T-cell (primary cell): ENCODE measurements around the gene AHNAK. TPM values are rescaled to one million over a fixed set of nuclear protein-coding genes. Genes with fewer than 3 reads are reported as not detected.
"Not testable (repeated sequence)": the region's sequence is repeated elsewhere in the genome, so short reads cannot be mapped to it uniquely, and the experiment has no call there.

ENCODE experiments used
- ATAC-seq, 4 experiments: fragments of 200-7000 bp in 3 of 4; fragments of 150-1000 bp in 1 of 4; cut with Tn5 transposase; replicated peaks in 1 of 4; 1 replicate in 3 of 4; 2 replicates in 1 of 4; pipeline ENCODE4 v1.10.0; 2021; ENCODE audit warnings: moderate library complexity in 3 of 4, mild to moderate bottlenecking in 2 of 4, moderate number of reproducible peaks in 1 of 4
- CTCF ChIA-PET, 2 donors: fragments of 300-600 bp; sonication (Branson Sonifier 250); formaldehyde crosslinking; loops; one replicate each; lab custom pipeline; 2022; ENCODE audit warnings: antibody characterized with exemption in 2 of 2; lab: Charles Lee
- POLR2A ChIA-PET, 2 donors: fragments of 300-600 bp; sonication (Branson Sonifier 250); formaldehyde crosslinking; loops; one replicate each; lab custom pipeline; 2022; ENCODE audit warnings: antibody characterized with exemption in 2 of 2; lab: Charles Lee
- DNase-seq, 35 experiments: peaks; one replicate each; pipeline versions ENCODE4 v3.0.0 to v3.0.0-alpha.2; 2013 to 2023
- H3K27ac ChIP-seq: one replicate; pipeline ENCODE4 v1.5.1; 2013; ENCODE audit warnings: low read length
- H3K27me3 ChIP-seq, 2 experiments: replicated peaks in 1 of 2; 1 replicate in 1 of 2; 2 replicates in 1 of 2; pipeline versions ENCODE4 v1.6.1 to v1.7.0; 2013; ENCODE audit warnings: low read length in 1 of 2, mixed read lengths in 1 of 2; ENCODE audit not compliant: control insufficient read depth in 2 of 2, insufficient read depth in 2 of 2; ENCODE audit errors: extremely low read depth in 1 of 2
- H3K36me3 ChIP-seq, 2 donors: 1 replicate in 1 of 2; 2 replicates in 1 of 2; pipeline versions ENCODE4 v1.6.1 to v1.7.0; 2013; ENCODE audit warnings: low read length in 1 of 2; ENCODE audit not compliant: control insufficient read depth in 2 of 2, insufficient read depth in 1 of 2; ENCODE audit errors: extremely low read depth in 1 of 2
- H3K4me1 ChIP-seq, 2 experiments: 1 replicate in 1 of 2; 2 replicates in 1 of 2; pipeline versions ENCODE4 v1.6.1 to v1.7.0; 2013; ENCODE audit warnings: low read length in 2 of 2, mixed read lengths in 1 of 2; ENCODE audit not compliant: insufficient read depth in 2 of 2, control insufficient read depth in 1 of 2; ENCODE audit errors: extremely low read depth in 1 of 2
- H3K4me3 ChIP-seq, 2 donors: 1 replicate in 1 of 2; 2 replicates in 1 of 2; pipeline versions ENCODE4 v1.5.1 to v1.7.0; 2013; ENCODE audit warnings: mild to moderate bottlenecking in 2 of 2, low read length in 1 of 2, moderate library complexity in 1 of 2; ENCODE audit not compliant: control insufficient read depth in 1 of 2; ENCODE audit errors: extremely low read depth in 1 of 2
- H3K9me3 ChIP-seq: 2 replicates; pipeline ENCODE4 v1.7.0; 2013
- H3K27ac Mint-ChIP-seq, 2 donors: one replicate each; pipeline ENCODE4 v1.8.0; 2020 to 2021; ENCODE audit warnings: mild to moderate bottlenecking in 2 of 2, mixed read lengths in 2 of 2
- H3K27me3 Mint-ChIP-seq, 2 donors: one replicate each; pipeline ENCODE4 v1.8.0; 2021 to 2022; ENCODE audit warnings: mixed read lengths in 2 of 2
- H3K36me3 Mint-ChIP-seq: one replicate; pipeline ENCODE4 v1.8.0; 2021; ENCODE audit warnings: mixed read lengths
- H3K4me1 Mint-ChIP-seq, 3 donors: one replicate each; pipeline ENCODE4 v1.8.0; 2020 to 2022; ENCODE audit warnings: mixed read lengths in 3 of 3, mild to moderate bottlenecking in 1 of 3
- H3K4me3 Mint-ChIP-seq, 3 donors: one replicate each; pipeline ENCODE4 v1.8.0; 2020 to 2022; ENCODE audit warnings: mild to moderate bottlenecking in 3 of 3, mixed read lengths in 3 of 3, moderate library complexity in 3 of 3
- H3K9me3 Mint-ChIP-seq, 3 donors: one replicate each; pipeline ENCODE4 v1.8.0; 2020 to 2022; ENCODE audit warnings: mixed read lengths in 3 of 3
- WGBS: methylation state at CpG from one replicate; pipeline ENCODE4 v1.1.5; 2013; ENCODE audit warnings: missing lambda C conversion rate; ENCODE audit not compliant: insufficient coverage; 5-methylcytosine and 5-hydroxymethylcytosine counted together
- total RNA-seq, 35 experiments: library from RNA in 6 of 35; stranded (reverse) in 6 of 35; fragments of 120-200 nt in 1 of 35; gene quantifications; one replicate each; pipeline versions ENCODE4 v1.2.1 to v1.2.4 and lab custom pipeline; 2013 to 2026

AHNAK gene
- total RNA-seq, 5 donors from 2014 or later (not counting 1 experiment from before 2014, with no cell fraction given) = 267 to 636 (median 395) TPM

DNA sequence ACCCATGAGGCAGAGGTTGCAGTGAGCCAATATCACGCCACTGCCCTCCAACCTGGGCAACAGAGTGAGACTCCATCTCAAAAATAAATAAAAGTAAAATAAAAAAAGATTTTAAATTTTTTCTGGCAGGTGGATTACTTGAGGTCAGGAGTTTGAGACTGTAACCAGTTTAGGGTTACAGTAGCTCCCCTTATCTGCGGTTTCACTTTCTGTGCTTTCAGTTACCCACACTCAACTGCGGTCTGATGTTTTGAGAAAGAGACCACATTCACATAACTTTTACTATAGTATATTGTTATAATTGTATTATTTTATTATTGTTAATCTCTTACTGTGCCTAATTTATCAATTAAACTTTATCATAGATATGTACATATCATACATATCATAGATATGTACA is 160.5 kb downstream of the AHNAK start:
- H3K9me3 Mint-ChIP-seq, H3K27ac Mint-ChIP-seq, H3K27ac ChIP-seq, H3K9me3 ChIP-seq, H3K36me3 ChIP-seq, H3K27me3 Mint-ChIP-seq, H3K4me3 Mint-ChIP-seq, H3K36me3 Mint-ChIP-seq, H3K27me3 ChIP-seq, H3K4me3 ChIP-seq: not testable (repeated sequence)
- H3K4me1 ChIP-seq = peaks cover 2 to 12% of the 10 kb centered on the region in 2 experiments
- peak in 1 of 35 experiments; percentile 52 for DNase-seq
- peaks cover 7 to 12% (median 8%) of the 10 kb centered on the region in 3 donors for H3K4me1 Mint-ChIP-seq
- CTCF ChIA-PET = interaction anchor here in 1 of 2 donors (1.4 kb wide), 1 partner anchor 46 kb away, joined by 3 read pairs; no protein-coding TSS in a partner anchor
- WGBS = no CpG with 5 or more reads among the region's 3 CpGs
- peak; percentile 75 to 86 (median 78) for ATAC-seq
- POLR2A ChIA-PET = interaction anchor here in 1 of 2 donors (0.7 kb wide), 1 partner anchor 87 kb away, joined by 3 read pairs; no protein-coding TSS in a partner anchor

DNA sequence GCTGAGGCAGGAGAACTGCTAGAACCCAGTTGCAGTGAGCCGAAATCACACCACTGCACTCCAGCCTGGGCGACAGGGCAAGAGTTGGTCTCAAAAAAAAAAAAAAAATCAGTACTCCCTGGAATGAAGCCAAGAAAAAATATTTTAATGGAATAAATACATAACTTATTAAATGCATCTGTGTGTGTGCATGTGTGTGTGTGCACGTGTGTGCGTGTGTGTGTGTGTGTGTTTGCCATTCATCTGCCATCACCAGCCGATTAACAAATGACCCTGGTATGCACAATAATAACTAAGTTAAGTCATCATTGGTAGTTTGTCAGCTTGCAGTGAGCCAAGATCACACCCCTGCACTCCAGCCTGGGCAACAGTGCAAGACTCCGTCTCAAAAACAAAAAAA is 162.8 kb downstream of the AHNAK start:
- CTCF ChIA-PET = no interaction called here
- Histone ChIP-seq H3K36me3 (no peaks in the 10 kb centered on the region), H3K4me1 (peaks cover 2 to 18% of the 10 kb centered on the region in 2 experiments), H3K27me3 (no peaks in the 10 kb centered on the region), H3K27ac (no peak overlapping the region), H3K4me3 (no peak overlapping the region), H3K9me3 (no peaks in the 10 kb centered on the region)
- no peak for ATAC-seq
- H3K27me3 Mint-ChIP-seq = no peaks in the 10 kb centered on the region
- DNase-seq = no peak
- no peaks in the 10 kb centered on the region for H3K36me3 Mint-ChIP-seq
- H3K27ac Mint-ChIP-seq = no peak overlapping the region
- no peaks in the 10 kb centered on the region for H3K9me3 Mint-ChIP-seq
- H3K4me3 Mint-ChIP-seq = no peak overlapping the region
- WGBS = 100% methylated on average over 1 of the region's 6 CpGs
- POLR2A ChIA-PET = no interaction called here
- H3K4me1 Mint-ChIP-seq = peaks cover 12 to 17% (median 13%) of the 10 kb centered on the region in 3 donors

Other genes starting within 250 kb of the AHNAK start
- gene SCGB1D4, start 247.7 kb downstream of the AHNAK start, total RNA-seq = not detected
- gene ASRGL1, start 209.4 kb downstream of the AHNAK start, total RNA-seq = 1 to 10 TPM in 4 of 5 donors, under 1 TPM in 1; 0.88 to 2.6 (median 1.9) TPM
- 1 to 10 TPM in 2 of 5 donors, not detected in 3; 1.8 to 3.2 TPM for gene SCGB1A1, start 127.8 kb downstream of the AHNAK start, total RNA-seq
- gene EEF1G, start 27.1 kb upstream of the AHNAK start, total RNA-seq = 1,000 to 10,000 TPM; 1,908 to 2,187 (median 2,119) TPM
- 10 to 100 TPM; 35.2 to 56.0 (median 42.9) TPM for gene TUT1, start 44.7 kb upstream of the AHNAK start, total RNA-seq
- 100 to 1,000 TPM; 151 to 185 (median 184) TPM for gene MTA2, start 55.1 kb upstream of the AHNAK start, total RNA-seq
- 100 to 1,000 TPM; 160 to 372 (median 328) TPM for gene EML3, start 66.0 kb upstream of the AHNAK start, total RNA-seq
- gene ROM1, start 66.5 kb upstream of the AHNAK start, total RNA-seq = 1 to 10 TPM; 1.6 to 4.5 (median 3.5) TPM
- 10 to 100 TPM; 59.0 to 94.5 (median 90.5) TPM for gene B3GAT3, start 75.2 kb upstream of the AHNAK start, total RNA-seq
- 100 to 1,000 TPM; 216 to 278 (median 257) TPM for gene GANAB, start 99.8 kb upstream of the AHNAK start, total RNA-seq
- gene INTS5, start 106.5 kb upstream of the AHNAK start, total RNA-seq = 10 to 100 TPM; 14.4 to 39.0 (median 34.8) TPM
- 10 to 100 TPM; 28.3 to 62.6 (median 54.8) TPM for gene C11orf98, start 118.4 kb upstream of the AHNAK start, total RNA-seq
- gene CSKMT, start 118.5 kb upstream of the AHNAK start, total RNA-seq = 10 to 100 TPM; 14.8 to 35.6 (median 27.4) TPM
- gene UQCC3, start 124.9 kb upstream of the AHNAK start, total RNA-seq = 1 to 10 TPM; 2.7 to 9.3 (median 8.1) TPM
- 10 to 100 TPM; 15.5 to 24.7 (median 20.7) TPM for gene LBHD1, start 125.5 kb upstream of the AHNAK start, total RNA-seq
- gene UBXN1, start 132.3 kb upstream of the AHNAK start, total RNA-seq = 100 to 1,000 TPM; 180 to 199 (median 196) TPM
- under 1 TPM in 4 of 5 donors, not detected in 1; 0.14 to 0.29 (median 0.19) TPM for gene LRRN4CL, start 142.7 kb upstream of the AHNAK start, total RNA-seq
- gene BSCL2, start 160.6 kb upstream of the AHNAK start, total RNA-seq = 10 to 100 TPM; 21.9 to 43.7 (median 37.3) TPM
- not detected for gene GNG3, start 160.9 kb upstream of the AHNAK start, total RNA-seq
- gene HNRNPUL2, start 180.7 kb upstream of the AHNAK start, total RNA-seq = 10 to 100 TPM; 45.8 to 67.8 (median 62.7) TPM
- gene TTC9C, start 181.7 kb upstream of the AHNAK start, total RNA-seq = 10 to 100 TPM; 15.4 to 54.5 (median 44.6) TPM
- 10 to 100 TPM in 3 of 5 donors, 1 to 10 TPM in 2; 5.9 to 24.6 (median 22.9) TPM for gene ZBTB3, start 207.4 kb upstream of the AHNAK start, total RNA-seq
- 10 to 100 TPM; 65.6 to 84.8 (median 76.1) TPM for gene POLR2G, start 214.8 kb upstream of the AHNAK start, total RNA-seq
- 10 to 100 TPM; 15.1 to 29.5 (median 29.0) TPM for gene TAF6L, start 224.6 kb upstream of the AHNAK start, total RNA-seq
- 10 to 100 TPM; 27.7 to 53.3 (median 46.5) TPM for gene TMEM179B, start 240.6 kb upstream of the AHNAK start, total RNA-seq
- 10 to 100 TPM; 11.2 to 27.6 (median 23.0) TPM for gene TMEM223, start 245.2 kb upstream of the AHNAK start, total RNA-seq